Astrocyte (in vitro differentiated cells and primary cell): ENCODE data around the gene HECW1.

ENCODE experiments used
- EZH2 ChIP-seq: IDR thresholded peaks from 2 replicates; pipeline ENCODE4 v1.6.1; 2012; ENCODE audit warnings: mild to moderate bottlenecking, low read length, inconsistent platforms; ENCODE audit not compliant: insufficient read depth
- TF ChIP-seq, protein P1 (sequence below): IDR thresholded peaks from 2 replicates; pipeline ENCODE4 v1.5.1; 2011; ENCODE audit warnings: low read depth, mild to moderate bottlenecking, inconsistent platforms, low read length, moderate library complexity; ENCODE audit not compliant: insufficient read depth

DNA sequence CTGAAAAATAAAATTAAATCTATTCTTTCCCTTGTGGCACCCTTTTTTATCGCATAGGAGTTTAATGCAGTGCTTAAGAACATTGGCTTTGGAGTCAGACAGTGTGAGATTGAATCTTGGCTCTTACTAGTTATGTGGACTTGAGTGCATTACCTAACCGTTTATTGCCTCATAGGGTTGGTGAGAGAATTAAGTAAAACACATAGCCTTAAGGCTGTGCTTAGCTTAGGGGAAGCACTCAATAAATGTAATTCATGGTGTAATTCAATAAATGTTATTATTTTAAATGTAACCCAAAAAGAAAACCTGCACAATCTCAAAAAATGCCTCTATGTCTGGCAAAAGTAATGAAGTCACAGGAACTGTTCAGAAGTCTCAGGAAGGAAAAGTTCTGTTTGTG is 473.1 kb downstream of the HECW1 start:
- TF ChIP-seq, protein P1, sequence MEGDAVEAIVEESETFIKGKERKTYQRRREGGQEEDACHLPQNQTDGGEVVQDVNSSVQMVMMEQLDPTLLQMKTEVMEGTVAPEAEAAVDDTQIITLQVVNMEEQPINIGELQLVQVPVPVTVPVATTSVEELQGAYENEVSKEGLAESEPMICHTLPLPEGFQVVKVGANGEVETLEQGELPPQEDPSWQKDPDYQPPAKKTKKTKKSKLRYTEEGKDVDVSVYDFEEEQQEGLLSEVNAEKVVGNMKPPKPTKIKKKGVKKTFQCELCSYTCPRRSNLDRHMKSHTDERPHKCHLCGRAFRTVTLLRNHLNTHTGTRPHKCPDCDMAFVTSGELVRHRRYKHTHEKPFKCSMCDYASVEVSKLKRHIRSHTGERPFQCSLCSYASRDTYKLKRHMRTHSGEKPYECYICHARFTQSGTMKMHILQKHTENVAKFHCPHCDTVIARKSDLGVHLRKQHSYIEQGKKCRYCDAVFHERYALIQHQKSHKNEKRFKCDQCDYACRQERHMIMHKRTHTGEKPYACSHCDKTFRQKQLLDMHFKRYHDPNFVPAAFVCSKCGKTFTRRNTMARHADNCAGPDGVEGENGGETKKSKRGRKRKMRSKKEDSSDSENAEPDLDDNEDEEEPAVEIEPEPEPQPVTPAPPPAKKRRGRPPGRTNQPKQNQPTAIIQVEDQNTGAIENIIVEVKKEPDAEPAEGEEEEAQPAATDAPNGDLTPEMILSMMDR: no peak
- TF ChIP-seq EZH2: no peak
